Mucosa of descending colon (tissue), 3 donors: ENCODE results near the gene ZCCHC2. TPM values are rescaled to one million over a fixed set of nuclear protein-coding genes. Genes with fewer than 3 reads are reported as not detected.

Experiments used
- ATAC-seq: fragments of 200-7000 bp; cut with Tn5 transposase; one replicate; pipeline ENCODE4 v1.9.1; 2020; ENCODE audit warnings: mild to moderate bottlenecking, moderate library complexity
- DNase-seq, 3 donors: peaks; one replicate each; pipeline ENCODE4 v3.0.0-alpha.2; 2020
- H3K36me3 ChIP-seq: fragments of 200-600 bp; one replicate; pipeline ENCODE4 v1.8.0; 2021; ENCODE audit warnings: low read depth, mild to moderate bottlenecking
- H3K4me1 ChIP-seq: fragments of 200-600 bp; one replicate; pipeline ENCODE4 v1.8.0; 2021; ENCODE audit warnings: low read depth, mild to moderate bottlenecking
- H3K4me3 ChIP-seq: fragments of 200-600 bp; one replicate; pipeline ENCODE4 v1.8.0; 2021; ENCODE audit warnings: mild to moderate bottlenecking
- H3K9me3 ChIP-seq: fragments of 200-600 bp; one replicate; pipeline ENCODE4 v1.8.0; 2021; ENCODE audit warnings: mild to moderate bottlenecking
- CTCF ChIP-seq: fragments of 200-600 bp; IDR thresholded peaks from one replicate; pipeline ENCODE4 v1.8.0; 2022; ENCODE audit warnings: antibody characterized with exemption, mild to moderate bottlenecking
- intact Hi-C, 2 donors: fragments of 100-400 bp; cut with DNase I in 1 of 2; cut with micrococcal nuclease in 1 of 2; formaldehyde crosslinking; loops; one replicate each; pipeline versions ENCODE4 v1.11.0 to v1.11.1; 2022; cut with DNase I, micrococcal nuclease
- total RNA-seq, 3 donors: library from RNA; stranded (reverse); fragmentation: NEBNext Ultra II Directional in 2 of 3; extraction: Animal tissue kit (Norgen Biotek cat#: 25700) in 2 of 3; gene quantifications; one replicate each; pipeline versions ENCODE4 v1.2.1 to v1.2.4, GENCODE V29; 2021 to 2023
- donor health status: DM: no; HTN: no; CAD: no; lungs with moderate emphysema.
- donor health status: DM: no; HTN: no; CAD: no.
- donor health status: DM: no; HTN: yes; CAD: no.

Gene ZCCHC2
- total RNA-seq, 3 donors from 2014 or later = 22.2 to 27.5 (median 26.0) TPM

- Histone ChIP-seq H3K9me3 (no peaks in the 10 kb centered on the region), H3K4me3 (no peak overlapping the region), H3K4me1 (no peaks in the 10 kb centered on the region), H3K36me3 (no peaks in the 10 kb centered on the region)
- intact Hi-C loops = no loop called here
- no peak for TF ChIP-seq CTCF
- no peak for DNase-seq
- no peak for ATAC-seq
These were observed 54.9 kb downstream of the ZCCHC2 start for GRCh38 chr18:62577765-62578164.

- H3K36me3 ChIP-seq = no peaks in the 10 kb centered on the region
- no peaks in the 10 kb centered on the region for H3K9me3 ChIP-seq
- DNase-seq = no peak
- H3K4me3 ChIP-seq = no peak overlapping the region
- no peak for TF ChIP-seq CTCF
- ATAC-seq = peak; percentile 64
- H3K4me1 ChIP-seq = no peaks in the 10 kb centered on the region
- intact Hi-C loops = no loop called here
These were observed 56.2 kb downstream of the ZCCHC2 start for GRCh38 chr18:62578980-62579511.

- H3K4me3 ChIP-seq = no peak overlapping the region
- TF ChIP-seq CTCF = no peak
- intact Hi-C loops = loop anchor here in 1 of 2 donors (10.0 kb wide), 1 partner anchor 401 kb away; no protein-coding TSS in a partner anchor
- H3K4me1 ChIP-seq = peaks cover 5% of the 10 kb centered on the region
- ATAC-seq (no peak), DNase-seq (no peak)
- H3K9me3 ChIP-seq = no peaks in the 10 kb centered on the region
- H3K36me3 ChIP-seq = no peaks in the 10 kb centered on the region
These were observed 60.6 kb downstream of the ZCCHC2 start for GRCh38 chr18:62583376-62583775.

- peak; percentile 82 for TF ChIP-seq CTCF
- H3K4me3 ChIP-seq = no peak overlapping the region
- H3K36me3 ChIP-seq = no peaks in the 10 kb centered on the region
- no peaks in the 10 kb centered on the region for H3K9me3 ChIP-seq
- intact Hi-C loops = loop anchor here (2.0 to 10.0 kb wide), 3 partner anchors 160 to 400 kb away; no protein-coding TSS in a partner anchor
- ATAC-seq (peak; percentile 95), DNase-seq (peak; percentile 75 to 94 (median 89))
- H3K4me1 ChIP-seq = peaks cover 5% of the 10 kb centered on the region
These were observed 61.7 kb downstream of the ZCCHC2 start for GRCh38 chr18:62584241-62585120.

GRCh38 chr18:62585274-62586150 lies 62.7 kb downstream of the ZCCHC2 start:
- ATAC-seq (no peak), DNase-seq (no peak)
- no peak overlapping the region for H3K4me3 ChIP-seq
- H3K9me3 ChIP-seq = no peaks in the 10 kb centered on the region
- intact Hi-C loops = loop anchor here (2.0 to 10.0 kb wide), 3 partner anchors 161 to 399 kb away; no protein-coding TSS in a partner anchor
- no peaks in the 10 kb centered on the region for H3K36me3 ChIP-seq
- TF ChIP-seq CTCF = no peak
- peaks cover 5% of the 10 kb centered on the region for H3K4me1 ChIP-seq
